ENCODE data around the gene IL1RL2.

IL1RL2 gene

GRCh38 chr2:102181919-102182635 is 4.7 kb upstream of the IL1RL2 start:
- no peak for DNase-seq (ENCODE audit: low spot score)
- TF ChIP-seq CTCF (IDR thresholded peaks at IDR 0.05; ENCODE audit: extremely low read depth, insufficient read depth, missing control alignments), result no peak
- in situ Hi-C loops (cut with MboI; ENCODE audit: low pct_unique_long_range_greater_than_20kb, low sequenced_read_pairs, unreplicated experiment), result no loop called here

GRCh38 chr2:102184018-102184417 is 2.8 kb upstream of the IL1RL2 start:
- TF ChIP-seq CTCF (IDR thresholded peaks at IDR 0.05; ENCODE audit: extremely low read depth, insufficient read depth, missing control alignments), result no peak
- DNase-seq (ENCODE audit: low spot score), result no peak
- in situ Hi-C loops (cut with MboI; ENCODE audit: low pct_unique_long_range_greater_than_20kb, low sequenced_read_pairs, unreplicated experiment), result no loop called here

- no peak for DNase-seq (ENCODE audit: low spot score)
- in situ Hi-C loops (cut with MboI; ENCODE audit: low pct_unique_long_range_greater_than_20kb, low sequenced_read_pairs, unreplicated experiment), result no loop called here
- TF ChIP-seq CTCF (IDR thresholded peaks at IDR 0.05; ENCODE audit: extremely low read depth, insufficient read depth, missing control alignments), result no peak
Measured at GRCh38 chr2:102184568-102184967, 2.3 kb upstream of the IL1RL2 start.

- in situ Hi-C loops (cut with MboI; ENCODE audit: low pct_unique_long_range_greater_than_20kb, low sequenced_read_pairs, unreplicated experiment), result no loop called here
- TF ChIP-seq CTCF (IDR thresholded peaks at IDR 0.05; ENCODE audit: extremely low read depth, insufficient read depth, missing control alignments), result peak; percentile 26
- no peak for DNase-seq (ENCODE audit: low spot score)
Measured at GRCh38 chr2:102185347-102185746, 1.5 kb upstream of the IL1RL2 start.

- no peak for TF ChIP-seq CTCF (IDR thresholded peaks at IDR 0.05; ENCODE audit: extremely low read depth, insufficient read depth, missing control alignments)
- peak; percentile 23 for DNase-seq (ENCODE audit: low spot score)
- in situ Hi-C loops (cut with MboI; ENCODE audit: low pct_unique_long_range_greater_than_20kb, low sequenced_read_pairs, unreplicated experiment), result no loop called here
Measured at GRCh38 chr2:102187496-102188150, 800 bp downstream of the IL1RL2 start.

GRCh38 chr2:102190430-102191107 is 3.7 kb downstream of the IL1RL2 start:
- TF ChIP-seq CTCF (IDR thresholded peaks at IDR 0.05; ENCODE audit: extremely low read depth, insufficient read depth, missing control alignments), result no peak
- in situ Hi-C loops (cut with MboI; ENCODE audit: low pct_unique_long_range_greater_than_20kb, low sequenced_read_pairs, unreplicated experiment), result no loop called here
- DNase-seq (ENCODE audit: low spot score), result no peak
